HG02970 (cell line): ENCODE results near the gene DPYSL4.

ENCODE experiments used
- ATAC-seq: cut with Tn5 transposase; IDR thresholded peaks from one replicate; pipeline ENCODE4 v1.9.1; 2021; ENCODE audit warnings: mild to moderate bottlenecking, moderate library complexity, moderate number of reproducible peaks; ENCODE audit not compliant: unreplicated experiment, low FRiP score

DPYSL4 gene

GRCh38 chr10:132162590-132163277 lies 24.0 kb upstream of the DPYSL4 start:
- no peak for ATAC-seq

- no peak for ATAC-seq
Observed at GRCh38 chr10:132163278-132163765, 23.4 kb upstream of the DPYSL4 start.

- no peak for ATAC-seq
Observed at GRCh38 chr10:132163826-132164515, 22.8 kb upstream of the DPYSL4 start.

- no peak for ATAC-seq
Observed at GRCh38 chr10:132164761-132165278, 21.9 kb upstream of the DPYSL4 start.

GRCh38 chr10:132165416-132165980 lies 21.2 kb upstream of the DPYSL4 start:
- ATAC-seq, result no peak

GRCh38 chr10:132166216-132166950 lies 20.4 kb upstream of the DPYSL4 start:
- no peak for ATAC-seq

- ATAC-seq, result no peak
Observed at GRCh38 chr10:132167041-132167674, 19.6 kb upstream of the DPYSL4 start.

GRCh38 chr10:132167976-132168375 lies 18.8 kb upstream of the DPYSL4 start:
- no peak for ATAC-seq

GRCh38 chr10:132168571-132169030 lies 18.1 kb upstream of the DPYSL4 start:
- ATAC-seq, result no peak

- ATAC-seq, result no peak
Observed at GRCh38 chr10:132169031-132169765, 17.6 kb upstream of the DPYSL4 start.

- ATAC-seq, result no peak
Observed at GRCh38 chr10:132169766-132170560, 16.8 kb upstream of the DPYSL4 start.

- ATAC-seq, result no peak
Observed at GRCh38 chr10:132170561-132171361, 16.0 kb upstream of the DPYSL4 start.

GRCh38 chr10:132172091-132173066 lies 14.4 kb upstream of the DPYSL4 start:
- no peak for ATAC-seq

- ATAC-seq, result no peak
Observed at GRCh38 chr10:132173185-132173584, 13.6 kb upstream of the DPYSL4 start.

GRCh38 chr10:132174237-132174636 lies 12.5 kb upstream of the DPYSL4 start:
- ATAC-seq, result no peak

- ATAC-seq, result no peak
Observed at GRCh38 chr10:132175408-132175807, 11.3 kb upstream of the DPYSL4 start.
